Measurements from ENCODE around the gene ATXN1. TPM values are rescaled to one million over a fixed set of nuclear protein-coding genes. Genes with fewer than 3 reads are reported as not detected.
A peak's percentile ranks its signal among the peaks of the same experiment; 100 is the strongest.

The ATXN1 gene
- total RNA-seq, 1 donor = 48.5 TPM

- no peak overlapping the region for H2AFZ ChIP-seq (ENCODE audit: low read length)
- no peak overlapping the region for H3K27ac ChIP-seq (ENCODE audit: low read depth, low read length)
- H3K36me3 ChIP-seq (ENCODE audit: insufficient read depth, low read length) = no peaks in the 10 kb centered on the region
- no peak overlapping the region for H3K4me3 ChIP-seq (ENCODE audit: insufficient read depth, low read length)
- peaks cover 33% of the 10 kb centered on the region for H3K79me2 ChIP-seq (ENCODE audit: insufficient read depth, low read length)
- H3K9me3 ChIP-seq (ENCODE audit: low read depth, low read length) = no peaks in the 10 kb centered on the region
- no peak overlapping the region for H3K4me2 ChIP-seq (ENCODE audit: insufficient read depth, low read length)
- H3K4me1 ChIP-seq (ENCODE audit: insufficient read depth, low read length) = peaks cover 48% of the 10 kb centered on the region
- H3K27me3 ChIP-seq (ENCODE audit: insufficient read depth, low read length) = no peaks in the 10 kb centered on the region
- no peak for TF ChIP-seq CTCF (IDR thresholded peaks at IDR 0.05; ENCODE audit: extremely low read depth, low read depth, low read length)
- peaks cover 15% of the 10 kb centered on the region for H4K20me1 ChIP-seq (ENCODE audit: insufficient read depth, low read length)
- DNase-seq (ENCODE audit: insufficient read length, low spot score, missing footprints) = no peak
These were observed 74.2 kb downstream of the ATXN1 start for GRCh38 chr6:16687045-16687444.

GRCh38 chr6:16684896-16685554, 76.2 kb downstream of the ATXN1 start:
- Histone ChIP-seq H3K27ac (ENCODE audit: low read depth, low read length) (peak overlapping the region; percentile 81), H4K20me1 (ENCODE audit: insufficient read depth, low read length) (peaks cover 17% of the 10 kb centered on the region), H3K4me3 (ENCODE audit: insufficient read depth, low read length) (peak overlapping the region; percentile 11), H3K36me3 (ENCODE audit: insufficient read depth, low read length) (no peaks in the 10 kb centered on the region), H3K9me3 (ENCODE audit: low read depth, low read length) (no peaks in the 10 kb centered on the region), H3K27me3 (ENCODE audit: insufficient read depth, low read length) (no peaks in the 10 kb centered on the region), H2AFZ (ENCODE audit: low read length) (no peak overlapping the region), H3K4me1 (ENCODE audit: insufficient read depth, low read length) (peaks cover 47% of the 10 kb centered on the region), H3K4me2 (ENCODE audit: insufficient read depth, low read length) (peak overlapping the region; percentile 64), H3K79me2 (ENCODE audit: insufficient read depth, low read length) (peaks cover 29% of the 10 kb centered on the region)
- DNase-seq (ENCODE audit: insufficient read length, low spot score, missing footprints) = no peak
- TF ChIP-seq CTCF (IDR thresholded peaks at IDR 0.05; ENCODE audit: extremely low read depth, low read depth, low read length) = no peak

GRCh38 chr6:16684195-16684689, 77.0 kb downstream of the ATXN1 start:
- peaks cover 33% of the 10 kb centered on the region for H3K79me2 ChIP-seq (ENCODE audit: insufficient read depth, low read length)
- no peak for TF ChIP-seq CTCF (IDR thresholded peaks at IDR 0.05; ENCODE audit: extremely low read depth, low read depth, low read length)
- H4K20me1 ChIP-seq (ENCODE audit: insufficient read depth, low read length) = peaks cover 17% of the 10 kb centered on the region
- H3K36me3 ChIP-seq (ENCODE audit: insufficient read depth, low read length) = no peaks in the 10 kb centered on the region
- no peak for DNase-seq (ENCODE audit: insufficient read length, low spot score, missing footprints)
- H3K27me3 ChIP-seq (ENCODE audit: insufficient read depth, low read length) = no peaks in the 10 kb centered on the region
- H2AFZ ChIP-seq (ENCODE audit: low read length) = no peak overlapping the region
- no peak overlapping the region for H3K4me3 ChIP-seq (ENCODE audit: insufficient read depth, low read length)
- H3K27ac ChIP-seq (ENCODE audit: low read depth, low read length) = peak overlapping the region; percentile 81
- H3K9me3 ChIP-seq (ENCODE audit: low read depth, low read length) = no peaks in the 10 kb centered on the region
- H3K4me2 ChIP-seq (ENCODE audit: insufficient read depth, low read length) = peak overlapping the region; percentile 13
- peaks cover 46% of the 10 kb centered on the region for H3K4me1 ChIP-seq (ENCODE audit: insufficient read depth, low read length)

- no peak for TF ChIP-seq CTCF (IDR thresholded peaks at IDR 0.05; ENCODE audit: extremely low read depth, low read depth, low read length)
- peaks cover 35% of the 10 kb centered on the region for H3K79me2 ChIP-seq (ENCODE audit: insufficient read depth, low read length)
- H4K20me1 ChIP-seq (ENCODE audit: insufficient read depth, low read length) = peaks cover 15% of the 10 kb centered on the region
- H3K4me1 ChIP-seq (ENCODE audit: insufficient read depth, low read length) = peaks cover 43% of the 10 kb centered on the region
- no peaks in the 10 kb centered on the region for H3K36me3 ChIP-seq (ENCODE audit: insufficient read depth, low read length)
- no peaks in the 10 kb centered on the region for H3K27me3 ChIP-seq (ENCODE audit: insufficient read depth, low read length)
- H2AFZ ChIP-seq (ENCODE audit: low read length) = no peak overlapping the region
- H3K27ac ChIP-seq (ENCODE audit: low read depth, low read length) = peak overlapping the region; percentile 81
- H3K4me2 ChIP-seq (ENCODE audit: insufficient read depth, low read length) = peak overlapping the region; percentile 13
- no peak for DNase-seq (ENCODE audit: insufficient read length, low spot score, missing footprints)
- no peaks in the 10 kb centered on the region for H3K9me3 ChIP-seq (ENCODE audit: low read depth, low read length)
- no peak overlapping the region for H3K4me3 ChIP-seq (ENCODE audit: insufficient read depth, low read length)
These were observed 77.5 kb downstream of the ATXN1 start for GRCh38 chr6:16683641-16684194.
